IMR-90 (cell line): ENCODE results near the gene HAGH. TPM values are rescaled to one million over a fixed set of nuclear protein-coding genes. Genes with fewer than 3 reads are reported as not detected.

ENCODE experiments used
- polyA plus RNA-seq, 3 experiments: library from polyadenylated mRNA; depleted of rRNA; stranded (reverse); fragments of >200 nt; gene quantifications; 2 replicates each; pipeline ENCODE4 v1.2.3, GENCODE V29; 2012; ENCODE audit warnings: low replicate concordance in 1 of 3
- total RNA-seq: library from RNA; depleted of rRNA; stranded (reverse); fragments of >200 nt; gene quantifications from 2 replicates; pipeline ENCODE4 v1.2.3, GENCODE V29; 2012; rRNA removed

The HAGH gene
- total and polyA plus RNA-seq, 2 of the 4 experiments (the other 2 are of a cell fraction), result 30.8 to 52.2 TPM

Other genes with a start within 250 kb of the HAGH start
- 20.3 and 24.2 TPM in 2 replicates for gene IFT140, start 214.8 kb downstream of the HAGH start, total RNA-seq
- 8.4 and 9.2 TPM in 2 replicates for gene IFT140, start 214.8 kb downstream of the HAGH start, polyA plus RNA-seq (2012; rRNA removed)
- 3.2 and 3.9 TPM in 2 replicates for gene CRAMP1, start 214.5 kb downstream of the HAGH start, total RNA-seq
- 11.9 and 12.0 TPM in 2 replicates for gene CRAMP1, start 214.5 kb downstream of the HAGH start, polyA plus RNA-seq (2012; rRNA removed)
- gene JPT2, start 148.5 kb downstream of the HAGH start, total RNA-seq, result 40.0 and 48.0 TPM in 2 replicates
- 41.5 and 57.2 TPM in 2 replicates for gene JPT2, start 148.5 kb downstream of the HAGH start, polyA plus RNA-seq (2012; rRNA removed)
- 15.6 and 17.0 TPM in 2 replicates for gene MAPK8IP3, start 120.6 kb downstream of the HAGH start, total RNA-seq
- 69.1 and 73.0 TPM in 2 replicates for gene MAPK8IP3, start 120.6 kb downstream of the HAGH start, polyA plus RNA-seq (2012; rRNA removed)
- gene NME3, start 55.3 kb downstream of the HAGH start, total RNA-seq, result 12.7 and 15.3 TPM in 2 replicates
- gene NME3, start 55.3 kb downstream of the HAGH start, polyA plus RNA-seq (2012; rRNA removed), result 41.2 and 61.6 TPM in 2 replicates
- gene EME2, start 54.0 kb downstream of the HAGH start, total RNA-seq, result 1.3 and 1.4 TPM in 2 replicates
- 9.6 and 11.1 TPM in 2 replicates for gene EME2, start 54.0 kb downstream of the HAGH start, polyA plus RNA-seq (2012; rRNA removed)
- gene MRPS34, start 53.7 kb downstream of the HAGH start, total RNA-seq, result 68.5 and 73.3 TPM in 2 replicates
- gene MRPS34, start 53.7 kb downstream of the HAGH start, polyA plus RNA-seq (2012; rRNA removed), result 80.4 and 87.2 TPM in 2 replicates
- gene SPSB3, start 44.3 kb downstream of the HAGH start, total RNA-seq, result 9.1 and 10.6 TPM in 2 replicates
- gene SPSB3, start 44.3 kb downstream of the HAGH start, polyA plus RNA-seq (2012; rRNA removed), result 30.8 and 34.0 TPM in 2 replicates
- 51.1 and 131 TPM in 2 replicates for gene NUBP2, start 43.9 kb downstream of the HAGH start, total RNA-seq
- gene NUBP2, start 43.9 kb downstream of the HAGH start, polyA plus RNA-seq (2012; rRNA removed), result 62.6 and 75.9 TPM in 2 replicates
- not detected in 2 replicates for gene IGFALS, start 33.1 kb downstream of the HAGH start, total RNA-seq
- not detected in 2 replicates for gene IGFALS, start 33.1 kb downstream of the HAGH start, polyA plus RNA-seq (2012; rRNA removed)
- gene FAHD1, start 381 bp upstream of the HAGH start, total RNA-seq, result 85.8 and 85.9 TPM in 2 replicates
- 65.3 and 81.8 TPM in 2 replicates for gene FAHD1, start 381 bp upstream of the HAGH start, polyA plus RNA-seq (2012; rRNA removed)
- gene MEIOB, start 45.3 kb upstream of the HAGH start, total RNA-seq, result under 0.01 TPM in 1 of 2 replicates, not detected in the other
- gene MEIOB, start 45.3 kb upstream of the HAGH start, polyA plus RNA-seq (2012; rRNA removed), result 0.14 TPM in 1 of 2 replicates, not detected in the other
- not detected in 2 replicates for gene HS3ST6, start 91.6 kb upstream of the HAGH start, total RNA-seq
- gene HS3ST6, start 91.6 kb upstream of the HAGH start, polyA plus RNA-seq (2012; rRNA removed), result not detected in 2 replicates
- gene MSRB1, start 116.4 kb upstream of the HAGH start, total RNA-seq, result 11.9 and 17.0 TPM in 2 replicates
- gene MSRB1, start 116.4 kb upstream of the HAGH start, polyA plus RNA-seq (2012; rRNA removed), result 32.3 and 35.1 TPM in 2 replicates
- not detected in 2 replicates for gene RPL3L, start 127.9 kb upstream of the HAGH start, total RNA-seq
- gene RPL3L, start 127.9 kb upstream of the HAGH start, polyA plus RNA-seq (2012; rRNA removed), result not detected in 2 replicates
- 189 and 194 TPM in 2 replicates for gene NDUFB10, start 132.7 kb upstream of the HAGH start, total RNA-seq
- 220 and 287 TPM in 2 replicates for gene NDUFB10, start 132.7 kb upstream of the HAGH start, polyA plus RNA-seq (2012; rRNA removed)
- gene RPS2, start 138.0 kb upstream of the HAGH start, total RNA-seq, result 2,703 and 2,852 TPM in 2 replicates
- gene RPS2, start 138.0 kb upstream of the HAGH start, polyA plus RNA-seq (2012; rRNA removed), result 6,941 and 7,712 TPM in 2 replicates
- gene RNF151, start 140.0 kb upstream of the HAGH start, total RNA-seq, result not detected in 2 replicates
- gene RNF151, start 140.0 kb upstream of the HAGH start, polyA plus RNA-seq (2012; rRNA removed), result not detected in 2 replicates
- gene TBL3, start 145.2 kb upstream of the HAGH start, total RNA-seq, result 38.5 and 40.3 TPM in 2 replicates
- 60.8 and 61.5 TPM in 2 replicates for gene TBL3, start 145.2 kb upstream of the HAGH start, polyA plus RNA-seq (2012; rRNA removed)
- not detected in 2 replicates for gene NOXO1, start 154.6 kb upstream of the HAGH start, total RNA-seq
- 0.32 and 0.56 TPM in 2 replicates for gene NOXO1, start 154.6 kb upstream of the HAGH start, polyA plus RNA-seq (2012; rRNA removed)
- gene GFER, start 157.4 kb upstream of the HAGH start, total RNA-seq, result 6.8 and 8.6 TPM in 2 replicates
- gene GFER, start 157.4 kb upstream of the HAGH start, polyA plus RNA-seq (2012; rRNA removed), result 19.8 and 28.0 TPM in 2 replicates
- 1.8 and 1.9 TPM in 2 replicates for gene SYNGR3, start 163.1 kb upstream of the HAGH start, total RNA-seq
- gene SYNGR3, start 163.1 kb upstream of the HAGH start, polyA plus RNA-seq (2012; rRNA removed), result 5.8 and 6.6 TPM in 2 replicates
- gene ZNF598, start 183.0 kb upstream of the HAGH start, total RNA-seq, result 3.4 and 4.4 TPM in 2 replicates
- gene ZNF598, start 183.0 kb upstream of the HAGH start, polyA plus RNA-seq (2012; rRNA removed), result 36.4 and 40.6 TPM in 2 replicates
- 0.18 TPM in 1 of 2 replicates, not detected in the other for gene NPW, start 193.0 kb upstream of the HAGH start, total RNA-seq
- gene NPW, start 193.0 kb upstream of the HAGH start, polyA plus RNA-seq (2012; rRNA removed), result 2.0 and 3.7 TPM in 2 replicates
- gene NHERF2, start 200.1 kb upstream of the HAGH start, total RNA-seq, result 18.6 and 20.8 TPM in 2 replicates
- 77.8 and 96.6 TPM in 2 replicates for gene NHERF2, start 200.1 kb upstream of the HAGH start, polyA plus RNA-seq (2012; rRNA removed)
- 22.8 and 28.1 TPM in 2 replicates for gene NTHL1, start 221.0 kb upstream of the HAGH start, total RNA-seq
- 28.0 and 33.3 TPM in 2 replicates for gene NTHL1, start 221.0 kb upstream of the HAGH start, polyA plus RNA-seq (2012; rRNA removed)
- gene TSC2, start 221.2 kb upstream of the HAGH start, total RNA-seq, result 22.8 and 31.4 TPM in 2 replicates
- gene TSC2, start 221.2 kb upstream of the HAGH start, polyA plus RNA-seq (2012; rRNA removed), result 88.6 and 95.9 TPM in 2 replicates